Activated CD8-positive, alpha-beta memory T cell treated with anti-CD3 and anti-CD28 coated beads, Interleukin-2, amount 50 U/mL, for 1 hour (primary cell): ENCODE measurements around the gene PTPN13.
"Not testable (repeated sequence)": the region's sequence is repeated elsewhere in the genome, so short reads cannot be mapped to it uniquely, and the experiment has no call there.

ENCODE experiments used
- DNase-seq: peaks from one replicate; pipeline ENCODE4 v3.0.0-alpha.2; 2020; ENCODE audit errors: extremely low read depth

PTPN13 gene

GRCh38 chr4:86717651-86718050 lies 123.5 kb downstream of the PTPN13 start:
- no peak for DNase-seq

GRCh38 chr4:86718152-86718551 lies 124.0 kb downstream of the PTPN13 start:
- DNase-seq = no peak

- DNase-seq = not testable (repeated sequence)
These were observed 125.0 kb downstream of the PTPN13 start for GRCh38 chr4:86719149-86719548.

GRCh38 chr4:86720508-86721068 lies 126.5 kb downstream of the PTPN13 start:
- no peak for DNase-seq

GRCh38 chr4:86721412-86721811 lies 127.3 kb downstream of the PTPN13 start:
- no peak for DNase-seq

GRCh38 chr4:86730310-86730709 lies 136.2 kb downstream of the PTPN13 start:
- DNase-seq = no peak

GRCh38 chr4:86737244-86737643 lies 143.1 kb downstream of the PTPN13 start:
- no peak for DNase-seq

- no peak for DNase-seq
These were observed 147.7 kb downstream of the PTPN13 start for GRCh38 chr4:86741846-86742245.

GRCh38 chr4:86744570-86744969 lies 150.5 kb downstream of the PTPN13 start:
- DNase-seq = no peak

GRCh38 chr4:86749121-86749520 lies 155.0 kb downstream of the PTPN13 start:
- DNase-seq = no peak

- no peak for DNase-seq
These were observed 161.3 kb downstream of the PTPN13 start for GRCh38 chr4:86755388-86755787.

GRCh38 chr4:86757468-86757867 lies 163.4 kb downstream of the PTPN13 start:
- no peak for DNase-seq

- DNase-seq = no peak
These were observed 165.2 kb downstream of the PTPN13 start for GRCh38 chr4:86759298-86759697.

GRCh38 chr4:86762649-86763048 lies 168.5 kb downstream of the PTPN13 start:
- no peak for DNase-seq

GRCh38 chr4:86769794-86770193 lies 175.7 kb downstream of the PTPN13 start:
- no peak for DNase-seq

- DNase-seq = no peak
These were observed 177.0 kb downstream of the PTPN13 start for GRCh38 chr4:86771141-86771540.

- DNase-seq = no peak
These were observed 180.9 kb downstream of the PTPN13 start for GRCh38 chr4:86775061-86775460.

GRCh38 chr4:86778175-86778574 lies 184.1 kb downstream of the PTPN13 start:
- DNase-seq = no peak

GRCh38 chr4:86788826-86789225 lies 194.7 kb downstream of the PTPN13 start:
- no peak for DNase-seq

GRCh38 chr4:86791126-86791525 lies 197.0 kb downstream of the PTPN13 start:
- DNase-seq = no peak

- no peak for DNase-seq
These were observed 215.7 kb downstream of the PTPN13 start for GRCh38 chr4:86809809-86810208.

- no peak for DNase-seq
These were observed 216.7 kb downstream of the PTPN13 start for GRCh38 chr4:86810847-86811246.

- no peak for DNase-seq
These were observed 221.5 kb downstream of the PTPN13 start for GRCh38 chr4:86815653-86816052.

GRCh38 chr4:86816501-86817273 lies 222.6 kb downstream of the PTPN13 start:
- no peak for DNase-seq
